Dedifferentiated amniotic fluid mesenchymal stem cell (primary cell): ENCODE results near the gene ADGRV1.
"Not testable (repeated sequence)": the region's sequence is repeated elsewhere in the genome, so short reads cannot be mapped to it uniquely, and the experiment has no call there.

ENCODE experiments used
- DNase-seq: peaks from one replicate; pipeline ENCODE4 v3.0.0-alpha.2; 2016; ENCODE audit errors: extremely low spot score

ADGRV1 gene

DNA sequence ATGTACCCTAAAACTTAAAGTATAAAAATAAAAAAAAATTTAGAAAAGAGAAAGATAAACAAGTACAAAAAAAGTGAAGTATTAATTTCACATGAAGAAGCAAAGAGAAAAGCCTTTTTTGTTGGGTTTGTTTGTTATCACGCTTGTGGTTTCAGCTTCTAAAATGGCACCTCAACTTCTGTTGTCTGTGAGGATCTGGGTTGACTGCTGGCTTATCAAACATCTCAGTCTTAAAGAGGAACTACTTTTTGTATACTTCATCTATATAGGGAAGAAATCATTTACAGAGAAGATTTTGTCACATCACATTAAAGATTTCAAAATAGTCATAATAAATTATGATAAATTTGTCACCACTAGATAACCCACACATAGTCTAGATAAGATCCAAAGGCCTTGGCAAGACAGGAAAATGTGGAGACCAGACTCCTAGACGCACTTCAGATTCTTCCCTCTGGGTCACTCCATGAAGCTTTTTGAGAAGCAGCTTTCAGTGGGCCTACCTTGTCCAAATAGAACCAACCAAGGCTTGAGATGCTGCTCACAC is 8.8 kb upstream of the ADGRV1 start:
- no peak for DNase-seq

DNA sequence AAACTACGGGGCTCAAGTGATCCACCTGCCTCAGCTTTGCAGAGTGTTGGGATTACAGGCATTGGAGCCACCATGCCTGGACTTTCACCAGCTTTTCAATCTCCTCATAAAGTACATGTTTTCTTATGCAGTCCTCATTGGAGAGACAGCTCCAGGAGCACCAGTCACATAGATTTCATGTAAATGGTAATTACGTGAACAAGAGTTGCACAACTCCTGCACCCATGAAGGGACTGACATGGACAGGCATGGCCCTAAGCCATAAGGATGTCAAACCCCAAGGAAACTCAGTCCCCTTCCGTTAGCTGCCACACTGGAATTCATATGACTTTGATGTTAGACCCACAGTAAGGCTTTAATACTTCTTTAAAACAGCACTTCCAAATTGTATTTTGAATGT is 7.6 kb upstream of the ADGRV1 start:
- DNase-seq = no peak

DNA sequence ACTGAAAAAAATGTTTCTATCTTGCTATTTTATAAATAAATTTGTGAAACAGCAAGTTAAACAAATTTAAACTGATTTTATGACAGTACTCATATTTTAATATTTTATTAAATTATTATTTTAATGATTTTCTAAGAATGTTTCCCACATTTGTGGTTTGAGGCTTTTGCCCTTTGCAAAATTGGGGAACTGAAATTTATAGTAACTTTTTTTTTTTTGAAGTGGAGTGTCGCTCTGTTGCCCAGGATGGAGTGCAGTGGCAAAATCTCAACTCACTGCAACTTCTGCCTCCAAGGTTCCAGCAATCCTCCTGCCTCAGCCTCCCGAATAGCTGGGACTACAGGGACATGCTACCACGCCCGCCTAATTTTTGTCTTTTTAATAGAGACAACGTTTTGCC is 7.2 kb upstream of the ADGRV1 start:
- DNase-seq = no peak

DNA sequence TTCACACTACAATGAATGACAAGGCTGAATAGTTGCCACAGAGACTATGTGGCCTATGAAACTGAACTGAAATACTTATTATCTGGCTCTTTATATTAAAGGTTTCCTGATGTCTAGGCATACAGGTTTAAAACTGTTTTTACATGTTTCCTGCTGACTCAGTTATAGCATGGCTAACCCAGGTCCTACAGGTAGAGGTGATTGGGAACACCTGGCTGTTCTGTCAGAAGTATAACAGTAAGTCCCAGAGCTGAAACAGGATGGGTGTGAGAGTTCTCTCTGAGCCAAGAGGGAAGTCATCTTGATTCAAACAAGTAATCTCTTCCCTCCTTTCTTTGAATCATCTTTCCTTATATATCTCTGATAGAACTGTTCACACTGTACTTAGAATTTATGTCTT is 4.9 kb upstream of the ADGRV1 start:
- no peak for DNase-seq

DNA sequence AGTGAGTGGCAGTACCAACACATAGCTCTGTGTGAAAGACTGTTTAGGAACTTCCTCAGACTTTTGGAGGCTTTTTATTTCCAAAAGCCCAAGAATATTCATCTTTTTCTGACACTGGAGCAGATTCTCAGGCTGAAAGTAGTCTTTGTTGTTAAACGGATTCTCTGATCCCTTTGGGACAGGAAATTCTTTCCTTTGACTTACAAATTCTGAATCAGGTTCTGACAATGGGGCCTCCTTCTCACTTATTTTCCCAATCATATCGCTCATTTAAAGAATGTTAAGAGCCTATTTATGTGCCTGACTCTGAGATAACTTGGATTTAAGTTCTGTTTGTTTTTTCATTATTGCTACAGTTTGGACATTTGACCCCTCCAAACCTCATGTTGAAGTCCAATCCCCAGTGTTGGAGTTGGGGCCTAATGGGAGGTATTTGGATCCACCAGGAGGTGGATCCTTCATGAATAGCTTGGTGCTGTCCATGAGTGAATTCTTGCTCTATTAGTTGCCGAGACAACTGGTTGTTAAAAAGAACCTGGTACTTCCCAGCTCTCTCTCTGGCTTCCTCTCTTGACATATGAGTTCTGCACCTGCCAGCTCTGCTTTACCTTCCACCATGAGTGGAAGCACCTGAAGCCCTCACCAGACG is 4.1 kb upstream of the ADGRV1 start:
- DNase-seq = no peak

DNA sequence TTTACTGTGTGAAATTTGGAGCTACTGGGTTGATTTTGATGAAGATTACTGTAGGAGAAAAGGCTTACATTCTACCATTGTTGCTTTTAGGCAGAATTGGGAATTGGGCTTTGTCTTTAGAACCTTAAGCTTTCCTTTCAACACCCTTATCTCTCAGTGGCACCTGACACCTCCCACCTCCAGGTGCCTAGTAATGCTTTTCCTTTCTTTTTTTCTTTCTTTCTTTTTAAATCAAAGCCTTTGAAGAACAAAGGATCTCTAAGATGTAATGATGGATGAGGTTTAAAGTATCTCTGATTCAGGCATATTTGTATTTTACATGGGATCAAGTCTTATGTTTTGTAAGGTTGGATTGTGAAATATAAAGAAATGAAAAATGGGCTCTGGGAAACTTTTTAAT is 2.9 kb upstream of the ADGRV1 start:
- DNase-seq = no peak

DNA sequence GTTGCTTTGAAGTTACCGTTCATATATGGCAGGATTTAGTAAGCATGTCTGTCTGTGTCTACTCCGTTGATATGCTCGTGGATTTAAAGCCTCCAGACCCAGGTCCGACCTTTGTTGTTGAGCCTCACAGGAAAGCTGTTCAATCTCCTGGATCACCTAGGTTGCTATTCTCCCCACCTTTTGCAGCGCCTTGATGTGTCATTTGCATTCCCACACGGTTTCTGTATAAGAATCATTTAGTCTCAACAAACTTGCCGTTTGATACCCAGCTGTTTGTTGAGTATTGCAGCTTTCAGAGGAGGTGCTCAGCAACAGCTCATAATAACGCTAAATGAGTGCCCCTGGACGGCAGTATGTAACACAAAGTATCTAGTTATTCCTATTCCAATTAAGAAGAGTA is 1.2 kb upstream of the ADGRV1 start:
- DNase-seq = no peak

DNA sequence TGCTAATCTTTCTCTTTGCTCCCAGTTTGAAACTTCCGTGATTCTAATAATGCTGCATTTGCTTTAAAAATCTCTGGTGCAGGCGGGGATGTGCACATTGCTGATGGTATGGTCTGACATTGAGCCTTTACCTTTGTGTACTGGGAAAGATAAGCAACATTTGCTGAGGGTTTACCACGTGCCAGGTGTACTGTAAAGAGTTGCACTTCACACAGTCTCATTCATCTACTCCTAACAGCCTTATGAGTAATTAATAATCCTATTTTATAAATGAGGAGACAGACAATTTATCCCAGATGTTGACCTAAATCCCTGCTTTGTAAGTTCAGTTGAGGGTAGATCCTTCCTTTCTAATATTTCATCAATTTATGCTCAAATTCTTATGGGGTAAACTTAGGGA is 726 bp upstream of the ADGRV1 start:
- DNase-seq = no peak

DNA sequence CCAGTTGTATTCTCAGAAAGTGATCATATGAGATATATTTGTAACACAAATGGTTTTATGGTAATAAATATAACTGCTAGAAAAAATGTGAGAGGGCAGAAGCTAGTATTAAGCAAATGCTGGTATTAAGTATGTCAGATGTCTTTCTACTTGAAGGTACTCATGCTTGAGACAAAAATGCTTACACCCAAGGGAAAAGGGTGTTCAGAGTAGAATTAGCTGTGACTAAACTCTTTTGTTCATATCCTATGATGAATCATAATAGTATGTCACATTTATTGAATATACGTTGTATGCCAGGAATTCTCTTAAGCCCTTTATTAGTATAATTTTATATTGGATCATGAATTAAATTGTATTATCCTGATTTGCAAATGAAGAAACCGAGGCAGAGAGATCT is 2.2 kb downstream of the ADGRV1 start:
- no peak for DNase-seq

DNA sequence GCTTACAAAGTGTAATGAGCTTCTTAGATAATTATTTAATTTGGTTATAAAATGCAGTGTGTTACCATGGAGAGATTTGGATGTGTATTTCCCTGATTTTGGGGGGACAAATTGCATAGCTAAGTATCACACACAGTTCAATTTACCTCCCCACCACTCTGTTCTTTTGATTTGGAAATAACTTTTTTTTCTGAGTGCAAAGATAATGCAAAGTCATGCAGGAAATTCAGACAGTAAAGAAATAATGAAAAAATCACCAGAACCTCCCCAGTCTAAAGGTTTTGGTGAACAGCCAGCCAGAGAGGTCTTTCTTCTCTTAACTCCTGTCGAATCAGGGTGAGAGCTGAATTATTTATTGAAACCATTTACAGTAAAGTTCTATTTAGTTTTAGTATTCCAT is 3.2 kb downstream of the ADGRV1 start:
- DNase-seq = no peak

DNA sequence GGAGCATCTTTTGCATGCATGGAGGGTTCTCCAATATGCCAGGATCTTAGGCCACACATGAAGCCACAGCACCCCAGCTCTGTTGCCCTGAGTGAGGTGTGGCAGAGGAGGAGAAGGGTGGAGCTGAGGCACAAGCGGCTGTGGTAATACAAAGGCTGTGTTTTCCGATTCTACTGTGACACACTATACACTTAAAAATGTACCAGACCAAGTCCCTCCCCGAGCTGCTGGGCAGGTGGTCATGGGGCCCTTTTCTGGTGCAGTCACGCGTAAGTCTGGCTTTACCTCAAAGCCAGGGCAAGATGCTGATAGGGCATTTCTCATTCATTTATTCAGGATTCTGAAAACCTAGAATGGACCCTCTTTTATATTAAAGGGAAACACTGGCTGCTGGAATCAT is 3.7 kb downstream of the ADGRV1 start:
- DNase-seq = no peak

DNA sequence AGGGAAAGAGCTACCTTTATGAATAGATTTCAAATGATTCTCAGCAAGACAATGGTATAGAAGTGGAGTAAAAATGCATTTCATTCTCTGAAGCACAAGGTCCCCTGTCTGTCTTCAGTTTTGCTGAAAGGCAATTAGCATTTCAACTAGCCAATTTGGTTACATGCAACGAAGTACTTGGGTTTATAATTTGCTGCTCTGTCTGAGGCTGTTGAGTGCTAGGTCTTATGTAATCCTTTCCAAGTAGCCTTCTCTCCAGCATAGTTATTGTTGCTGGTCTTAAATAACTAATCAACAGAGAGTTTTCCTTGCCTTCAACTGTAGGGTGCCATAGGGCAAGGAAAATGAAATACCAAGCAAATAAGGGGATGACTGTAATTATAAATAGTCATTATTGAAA is 4.5 kb downstream of the ADGRV1 start:
- DNase-seq = no peak

DNA sequence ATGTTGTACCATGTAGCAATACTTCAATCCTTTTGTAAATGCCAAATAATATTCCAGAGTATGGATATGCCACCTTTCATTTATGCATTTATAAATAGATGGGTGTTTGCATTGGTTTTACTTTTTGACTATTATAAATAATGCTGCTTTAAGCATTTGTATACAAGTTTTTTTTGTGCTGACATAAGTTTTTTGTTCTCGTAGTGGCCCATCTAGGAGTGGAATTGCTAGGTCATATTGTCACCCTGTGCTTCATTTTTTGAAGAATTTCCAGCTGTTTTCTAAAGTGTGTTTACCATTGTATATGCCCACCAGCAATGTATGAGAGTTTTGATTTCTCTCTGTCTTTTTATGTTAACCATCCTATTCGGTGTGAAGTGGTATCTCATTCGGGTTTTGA is 6.9 kb downstream of the ADGRV1 start:
- DNase-seq = no peak

DNA sequence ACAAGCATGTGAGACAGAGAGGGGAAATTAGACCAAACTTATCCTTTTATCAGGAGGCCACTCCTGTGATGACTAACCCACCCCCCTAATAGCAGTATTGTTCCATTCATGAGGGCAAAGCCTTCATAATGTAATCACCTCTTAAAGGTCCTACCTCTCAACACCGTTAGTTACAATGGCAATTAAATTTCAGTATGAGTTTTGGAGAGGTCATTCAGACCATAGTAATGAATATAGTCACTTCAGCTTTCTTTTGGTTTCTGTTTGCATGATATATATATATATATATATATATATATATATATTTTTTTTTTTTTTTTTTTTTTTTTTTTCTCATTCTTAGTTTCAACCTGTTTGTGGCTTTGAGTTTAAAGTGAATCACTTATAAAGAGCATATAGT is 10.5 kb downstream of the ADGRV1 start:
- DNase-seq = no peak

DNA sequence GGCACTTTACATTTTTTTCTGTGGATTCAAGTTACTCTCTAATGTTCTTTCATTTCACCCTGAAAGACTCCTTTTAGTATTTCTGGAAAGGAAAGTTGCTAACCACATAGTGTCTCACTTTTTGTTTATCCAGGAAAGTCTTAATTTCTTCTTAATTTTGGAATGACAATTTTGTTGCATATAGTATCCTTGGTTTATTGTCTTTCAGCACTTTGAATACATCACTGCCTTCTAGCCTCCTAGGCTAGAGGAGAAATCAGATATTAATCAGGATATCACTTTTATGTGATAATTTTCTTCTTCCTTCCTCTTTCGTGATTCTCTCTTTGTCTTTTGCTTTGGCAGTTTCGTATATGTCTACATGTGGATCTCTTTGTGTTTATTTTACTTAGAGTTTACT is 11.4 kb downstream of the ADGRV1 start:
- DNase-seq = no peak

DNA sequence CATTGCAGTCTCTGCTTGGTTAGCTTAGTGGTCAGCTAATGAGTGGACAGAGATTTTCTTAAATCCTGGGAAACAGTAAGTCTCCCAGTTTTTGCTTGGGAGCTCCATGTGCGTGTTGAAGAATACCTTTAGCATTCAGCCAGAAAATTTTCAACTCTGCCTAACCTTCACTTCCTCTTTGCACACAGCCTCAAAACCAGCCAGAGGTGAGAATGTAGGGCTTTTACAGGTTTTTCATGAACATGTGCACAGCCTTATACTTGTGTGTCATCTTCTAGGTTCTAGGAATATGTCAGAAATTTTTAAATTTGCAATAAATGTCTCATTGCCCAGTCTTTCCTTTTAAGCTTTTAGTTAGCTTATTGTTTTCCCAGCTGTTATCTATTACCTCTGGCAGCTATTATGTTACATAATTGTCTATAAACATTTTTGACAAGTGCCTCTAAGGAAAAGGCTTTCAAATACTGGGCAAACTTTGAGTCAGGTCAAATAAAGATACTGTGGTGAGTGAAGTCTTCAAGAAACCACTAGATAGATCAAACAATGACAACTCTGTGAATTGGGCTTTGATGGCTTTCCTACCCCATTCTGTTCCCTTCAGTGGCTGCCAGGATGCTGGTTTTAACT is 12.7 kb downstream of the ADGRV1 start:
- no peak for DNase-seq

DNA sequence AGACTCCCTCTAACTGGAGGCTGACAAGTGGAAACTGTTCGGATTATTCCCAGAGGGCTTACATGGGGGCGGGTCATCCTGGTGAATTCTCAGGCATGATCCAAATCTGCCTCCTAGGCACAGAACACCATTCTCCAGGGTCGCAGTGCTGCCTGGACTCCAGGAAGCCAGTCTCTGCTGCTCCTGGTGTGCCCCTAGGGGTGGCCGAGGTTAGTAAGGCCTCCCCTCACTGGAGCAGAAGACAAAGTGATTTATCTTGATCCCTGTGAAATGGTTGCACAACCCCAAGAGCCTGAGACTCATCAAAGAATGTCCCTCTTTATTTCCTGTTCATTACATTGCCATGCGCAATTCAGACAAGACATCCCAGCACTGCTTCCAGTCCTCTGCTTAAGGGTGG is 17.1 kb downstream of the ADGRV1 start:
- no peak for DNase-seq

DNA sequence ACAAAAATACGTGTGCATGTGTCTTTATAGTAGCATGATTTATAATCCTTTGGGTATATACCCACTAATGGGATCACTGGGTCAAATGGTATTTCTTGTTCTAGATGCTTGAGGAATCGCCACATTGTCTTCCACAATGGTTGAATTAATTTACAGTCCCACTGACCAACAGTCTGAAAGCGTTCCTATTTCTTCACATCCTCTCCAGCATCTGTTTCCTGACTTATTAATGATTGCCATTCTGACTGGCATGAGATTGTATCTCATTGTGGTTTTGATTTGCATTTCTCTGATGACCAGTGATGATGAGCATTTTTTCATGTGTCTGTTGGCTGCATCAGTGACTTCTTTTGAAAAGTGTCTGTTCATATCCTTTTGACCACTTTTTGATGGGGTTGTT is 18.0 kb downstream of the ADGRV1 start:
- DNase-seq = not testable (repeated sequence)

DNA sequence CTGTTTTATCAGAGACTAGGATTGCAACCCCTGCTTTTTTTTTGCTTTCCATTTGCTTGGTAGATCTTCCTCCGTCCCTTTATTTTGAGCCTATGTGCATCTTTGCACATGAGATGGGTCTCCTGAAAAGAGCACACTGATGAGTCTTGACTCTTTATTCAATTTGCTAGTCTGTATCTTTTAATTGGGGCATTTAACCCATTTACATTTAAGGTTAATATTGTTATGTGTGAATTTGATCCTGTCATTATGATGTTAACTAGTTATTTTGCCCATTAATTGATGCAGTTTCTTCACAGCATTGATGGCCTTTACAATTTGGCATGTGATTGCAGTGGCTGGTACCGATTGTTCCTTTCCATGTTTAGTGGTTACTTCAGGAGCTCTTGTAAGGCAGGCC is 21.3 kb downstream of the ADGRV1 start:
- not testable (repeated sequence) for DNase-seq

DNA sequence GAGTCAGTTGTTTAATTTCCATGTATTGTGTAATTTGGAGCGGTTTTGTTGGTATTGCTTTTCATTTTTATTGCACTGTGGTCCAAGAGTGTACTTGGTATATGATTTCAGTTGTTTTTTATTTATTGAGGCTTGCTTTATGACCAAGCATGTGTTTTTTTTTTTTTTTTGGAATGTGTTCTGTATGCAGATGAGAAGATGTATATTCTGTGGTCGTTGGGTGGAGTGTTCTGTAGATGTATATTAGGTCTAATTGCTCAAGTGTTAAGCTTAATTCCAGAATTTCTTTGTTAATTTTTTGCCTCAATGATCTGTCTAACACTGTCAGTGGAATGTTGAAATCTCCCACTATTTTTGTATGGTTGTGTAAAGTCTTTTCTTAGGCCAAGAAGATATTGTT is 23.4 kb downstream of the ADGRV1 start:
- no peak for DNase-seq

DNA sequence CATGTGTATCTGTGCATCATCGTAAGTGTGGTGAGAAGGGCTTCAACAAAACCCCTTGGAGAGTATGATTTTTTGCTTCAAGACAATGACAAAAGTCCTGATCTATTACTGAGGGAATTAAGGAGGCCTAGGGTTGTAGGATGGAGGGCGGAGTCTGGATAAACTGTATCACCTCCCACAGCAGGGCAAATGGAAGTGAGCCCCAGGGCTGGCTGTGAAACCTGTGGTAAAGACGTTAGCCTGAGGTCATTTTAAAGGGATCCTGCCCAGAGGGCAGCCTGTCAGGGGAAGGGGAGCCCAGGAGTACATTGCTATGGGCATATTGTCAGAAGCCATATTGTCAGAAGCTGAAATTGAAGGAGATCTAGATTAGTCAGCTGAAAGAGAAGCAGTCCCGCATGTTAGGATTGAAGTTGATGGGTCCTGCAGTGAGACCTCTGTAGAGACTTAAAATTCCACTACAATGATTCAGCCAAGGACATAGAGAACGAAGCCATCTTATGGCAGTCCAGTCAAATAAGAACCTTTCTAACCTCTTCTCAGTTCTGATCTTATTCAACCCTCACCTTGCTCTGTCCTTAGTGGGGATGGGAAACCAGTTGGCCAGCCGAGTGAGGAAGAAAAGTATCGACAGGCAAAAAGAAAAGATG is 26.9 kb downstream of the ADGRV1 start:
- DNase-seq = no peak

DNA sequence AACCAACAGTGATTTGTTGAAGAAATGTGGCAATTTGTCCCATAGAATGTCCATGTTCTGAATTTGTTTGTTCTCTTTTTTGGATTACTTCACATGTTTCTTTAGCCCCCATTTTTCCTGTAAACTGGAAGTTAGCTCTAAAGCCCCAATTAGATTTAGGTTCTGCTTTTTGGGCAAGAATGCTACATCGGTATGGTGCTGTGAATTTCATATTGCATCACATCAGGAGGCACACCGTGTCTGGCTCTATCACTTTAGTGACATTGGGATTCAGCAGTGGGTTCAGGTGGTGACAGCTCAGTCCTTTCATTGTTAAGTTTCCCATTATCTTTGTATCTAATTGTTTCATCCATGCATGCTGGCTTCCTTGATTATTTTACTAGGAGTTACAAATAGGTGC is 27.9 kb downstream of the ADGRV1 start:
- DNase-seq = no peak

DNA sequence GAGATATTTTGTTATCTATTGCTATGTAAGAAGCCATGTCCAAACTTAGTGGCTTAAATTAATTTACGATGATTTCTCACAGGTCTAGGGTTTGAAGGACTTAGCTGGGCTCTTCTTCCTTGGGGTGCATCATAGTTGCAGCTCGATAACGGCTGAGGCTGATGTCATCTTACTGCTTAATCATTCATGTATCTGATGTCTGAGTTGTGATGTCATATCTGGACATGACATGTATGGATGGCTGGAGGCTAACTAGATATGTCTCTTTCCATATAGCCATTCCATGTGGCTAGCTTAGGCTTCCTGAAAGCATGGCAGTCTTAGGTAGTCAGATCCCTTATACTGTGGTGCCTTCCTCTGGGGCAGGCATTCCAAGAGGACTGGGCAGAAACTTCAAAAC is 31.6 kb downstream of the ADGRV1 start:
- DNase-seq = no peak
